Fibroblast of lung (primary cell): Measurements from ENCODE around the gene GRB10.

Source experiments
- CTCF ChIP-seq, 2 donors: IDR thresholded peaks in 1 of 2; conservative IDR thresholded peaks in 1 of 2; 1 replicate in 1 of 2; 2 replicates in 1 of 2; pipeline ENCODE4 v1.5.1; 2011 to 2012; ENCODE audit warnings: low read length in 2 of 2, control low read depth in 1 of 2, inconsistent platforms in 1 of 2, low read depth in 1 of 2, mild to moderate bottlenecking in 1 of 2
- EZH2 ChIP-seq: IDR thresholded peaks from 2 replicates; pipeline ENCODE4 v1.5.1; 2012; ENCODE audit warnings: low read length, control low read depth, mild to moderate bottlenecking; ENCODE audit errors: missing control alignments

GRCh38 chr7:50751146-50751545 lies 31.6 kb downstream of the GRB10 start:
- no peak for TF ChIP-seq CTCF (conservative IDR thresholded peaks at IDR 0.05 in 1 of 2, IDR thresholded peaks at IDR 0.05 in 1 of 2; ENCODE audit: low read depth in 1 of 2, low read length in 2 of 2)
- TF ChIP-seq EZH2: no peak
